Smooth muscle cell (in vitro differentiated cells): ENCODE data around the gene KIF27. TPM values are rescaled to one million over a fixed set of nuclear protein-coding genes. Genes with fewer than 3 reads are reported as not detected.
"Not testable (repeated sequence)": the region's sequence is repeated elsewhere in the genome, so short reads cannot be mapped to it uniquely, and the experiment has no call there.

Experiments
- DNase-seq: peaks from one replicate; lab custom pipeline; 2025; ENCODE audit not compliant: unreplicated experiment; lab: John Stamatoyannopoulos, UW
- H2AFZ ChIP-seq: fragments of 200-600 bp; sonication (generic); 2 replicates; pipeline ENCODE4 v1.6.0; 2016; ENCODE audit warnings: antibody characterized with exemption, low read depth, mild to moderate bottlenecking
- H3F3A ChIP-seq: fragments of 200-600 bp; sonication (generic); 2 replicates; pipeline ENCODE4 v1.6.0; 2017; ENCODE audit warnings: antibody characterized with exemption, low read depth
- H3K27ac ChIP-seq: fragments of 200-600 bp; sonication (generic); 2 replicates; pipeline ENCODE4 v1.5.1; 2016; ENCODE audit warnings: low read depth, mild to moderate bottlenecking
- H3K27me3 ChIP-seq: fragments of 200-600 bp; sonication (generic); 2 replicates; pipeline ENCODE4 v1.6.1; 2016; ENCODE audit warnings: low read depth, mild to moderate bottlenecking
- H3K36me3 ChIP-seq: fragments of 200-600 bp; sonication (generic); 2 replicates; pipeline ENCODE4 v1.5.1; 2016; ENCODE audit warnings: low read depth
- H3K4me1 ChIP-seq: fragments of 200-600 bp; sonication (generic); 2 replicates; pipeline ENCODE4 v1.5.1; 2016; ENCODE audit warnings: low read depth
- H3K4me2 ChIP-seq: fragments of 200-600 bp; sonication (generic); 2 replicates; pipeline ENCODE4 v1.6.0; 2016; ENCODE audit warnings: mild to moderate bottlenecking
- H3K4me3 ChIP-seq: fragments of 200-600 bp; sonication (generic); 2 replicates; pipeline ENCODE4 v1.5.1; 2016; ENCODE audit warnings: mild to moderate bottlenecking
- H3K79me2 ChIP-seq: fragments of 200-600 bp; sonication (generic); 2 replicates; pipeline ENCODE4 v1.6.0; 2016; ENCODE audit warnings: low read depth, mild to moderate bottlenecking
- H3K9ac ChIP-seq: fragments of 200-600 bp; sonication (generic); 2 replicates; pipeline ENCODE4 v1.6.0; 2016; ENCODE audit warnings: low read depth
- H3K9me3 ChIP-seq: fragments of 200-600 bp; sonication (generic); replicated peaks from 2 replicates; pipeline ENCODE4 v1.5.1; 2016; ENCODE audit warnings: low read depth
- H4K20me1 ChIP-seq: fragments of 200-600 bp; sonication (generic); 2 replicates; pipeline ENCODE4 v1.6.0; 2016; ENCODE audit warnings: low read depth
- WGBS: methylation state at CpG from one replicate; pipeline ENCODE4 v1.1.7; 2016; ENCODE audit warnings: low lambda C conversion rate; 5-methylcytosine and 5-hydroxymethylcytosine counted together
- microRNA-seq: library from miRNA; unstranded; fragments of <30 nt; microRNA quantifications from one replicate; pipeline ENCODE4, GENCODE V29; 2016; ENCODE audit warnings: borderline number of aligned reads
- polyA plus RNA-seq: library from polyadenylated mRNA; unstranded; fragments of >200 nt; fragmentation: Nextera tagmentation; extraction: Ambion mirVana; gene quantifications from 2 replicates; pipeline ENCODE4 v1.2.1, GENCODE V29; 2016
- total RNA-seq: library from RNA; depleted of rRNA; stranded (reverse); fragments of >200 nt; gene quantifications from 2 replicates; pipeline ENCODE4 v1.2.3, GENCODE V29; 2014
- TF ChIP-seq, protein P1 (sequence below): fragments of 200-600 bp; sonication (generic); IDR thresholded peaks from 2 replicates; pipeline ENCODE4 v1.5.1; 2017; ENCODE audit warnings: borderline replicate concordance, mild to moderate bottlenecking, antibody characterized with exemption; ENCODE audit not compliant: insufficient read depth, poor library complexity, severe bottlenecking

The KIF27 gene
- total and polyA plus RNA-seq, 2 experiments from 2014 or later, result 1.9 to 11.0 TPM

GRCh38 chr9:83803941-83804340, 117.3 kb downstream of the KIF27 start:
- H3K27ac ChIP-seq, H3K36me3 ChIP-seq, H3K4me2 ChIP-seq, H3K9ac ChIP-seq, H2AFZ ChIP-seq, H4K20me1 ChIP-seq, DNase-seq, H3K4me1 ChIP-seq, H3F3A ChIP-seq, H3K79me2 ChIP-seq, H3K4me3 ChIP-seq, H3K27me3 ChIP-seq, H3K9me3 ChIP-seq: not testable (repeated sequence)
- 97% methylated on average over 11 of the region's 33 CpGs for WGBS

GRCh38 chr9:83800236-83801033, 120.8 kb downstream of the KIF27 start:
- Histone ChIP-seq H3K27ac (no peak overlapping the region), H3K4me3 (no peak overlapping the region), H3K9me3 (no peaks in the 10 kb centered on the region), H3K27me3 (no peaks in the 10 kb centered on the region), H2AFZ (no peak overlapping the region), H3F3A (no peaks in the 10 kb centered on the region), H4K20me1 (no peaks in the 10 kb centered on the region), H3K9ac (no peak overlapping the region), H3K4me2 (no peak overlapping the region), H3K4me1 (no peaks in the 10 kb centered on the region), H3K36me3 (no peaks in the 10 kb centered on the region), H3K79me2 (no peaks in the 10 kb centered on the region)
- TF ChIP-seq, protein P1, sequence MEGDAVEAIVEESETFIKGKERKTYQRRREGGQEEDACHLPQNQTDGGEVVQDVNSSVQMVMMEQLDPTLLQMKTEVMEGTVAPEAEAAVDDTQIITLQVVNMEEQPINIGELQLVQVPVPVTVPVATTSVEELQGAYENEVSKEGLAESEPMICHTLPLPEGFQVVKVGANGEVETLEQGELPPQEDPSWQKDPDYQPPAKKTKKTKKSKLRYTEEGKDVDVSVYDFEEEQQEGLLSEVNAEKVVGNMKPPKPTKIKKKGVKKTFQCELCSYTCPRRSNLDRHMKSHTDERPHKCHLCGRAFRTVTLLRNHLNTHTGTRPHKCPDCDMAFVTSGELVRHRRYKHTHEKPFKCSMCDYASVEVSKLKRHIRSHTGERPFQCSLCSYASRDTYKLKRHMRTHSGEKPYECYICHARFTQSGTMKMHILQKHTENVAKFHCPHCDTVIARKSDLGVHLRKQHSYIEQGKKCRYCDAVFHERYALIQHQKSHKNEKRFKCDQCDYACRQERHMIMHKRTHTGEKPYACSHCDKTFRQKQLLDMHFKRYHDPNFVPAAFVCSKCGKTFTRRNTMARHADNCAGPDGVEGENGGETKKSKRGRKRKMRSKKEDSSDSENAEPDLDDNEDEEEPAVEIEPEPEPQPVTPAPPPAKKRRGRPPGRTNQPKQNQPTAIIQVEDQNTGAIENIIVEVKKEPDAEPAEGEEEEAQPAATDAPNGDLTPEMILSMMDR, result no peak
- no peak for DNase-seq
- 91% methylated on average over 13 of the region's 13 CpGs for WGBS

DNA sequence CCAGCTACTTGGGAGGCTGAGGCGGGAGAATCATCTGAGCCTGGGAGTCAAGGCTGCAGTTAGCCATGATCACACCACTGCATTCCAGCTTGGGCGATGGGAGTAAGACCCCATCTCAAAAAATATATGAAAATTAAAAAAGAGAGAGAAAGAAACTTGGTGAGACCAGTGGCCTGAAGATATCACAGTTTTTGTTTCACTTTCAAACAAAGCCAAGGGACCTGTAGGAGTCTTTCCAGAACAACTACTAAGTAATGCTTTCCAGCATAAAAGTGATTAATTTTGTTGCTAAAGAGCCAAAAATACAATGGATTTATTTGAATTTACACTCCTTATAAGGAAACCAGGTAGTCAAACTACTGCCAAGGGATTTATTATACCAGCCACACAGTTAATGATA, 127.2 kb downstream of the KIF27 start:
- Histone ChIP-seq H3K27me3 (no peaks in the 10 kb centered on the region), H3K4me3 (no peak overlapping the region), H2AFZ (no peak overlapping the region), H3K9ac (no peak overlapping the region), H3K4me2 (no peak overlapping the region), H3F3A (no peaks in the 10 kb centered on the region), H3K9me3 (no peaks in the 10 kb centered on the region), H3K79me2 (no peaks in the 10 kb centered on the region), H3K27ac (no peak overlapping the region), H3K4me1 (no peaks in the 10 kb centered on the region), H3K36me3 (no peaks in the 10 kb centered on the region), H4K20me1 (no peaks in the 10 kb centered on the region)
- TF ChIP-seq, protein P1, result no peak
- 94% methylated on average over 2 of the region's 2 CpGs for WGBS
- no peak for DNase-seq

DNA sequence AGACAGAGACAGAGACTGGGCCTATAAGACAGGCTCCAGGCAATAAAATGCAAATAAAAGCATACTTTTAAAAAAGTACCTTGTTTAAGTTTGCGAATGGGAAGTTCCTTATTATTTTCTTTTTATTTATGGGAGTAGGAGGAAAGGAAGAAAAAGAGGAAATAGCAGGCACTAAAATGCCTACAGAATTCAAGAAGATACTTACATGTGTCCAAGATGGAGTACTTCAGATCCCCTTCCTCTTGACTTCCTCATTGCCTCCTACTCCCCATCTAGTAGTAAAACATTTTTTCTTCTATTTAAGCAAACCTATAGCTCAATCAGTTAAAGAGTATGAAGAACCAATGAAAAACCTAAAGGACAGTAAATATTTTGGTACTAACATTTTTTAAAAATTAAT, 128.5 kb downstream of the KIF27 start:
- no peak overlapping the region for H3K27ac ChIP-seq
- no peaks in the 10 kb centered on the region for H3K4me1 ChIP-seq
- no peaks in the 10 kb centered on the region for H3F3A ChIP-seq
- H3K4me2 ChIP-seq, result no peak overlapping the region
- no peak overlapping the region for H2AFZ ChIP-seq
- no peaks in the 10 kb centered on the region for H3K27me3 ChIP-seq
- H3K36me3 ChIP-seq, result no peaks in the 10 kb centered on the region
- WGBS, result 94% methylated on average over 1 of the region's 1 CpG
- H3K79me2 ChIP-seq, result no peaks in the 10 kb centered on the region
- H3K4me3 ChIP-seq, result no peak overlapping the region
- H4K20me1 ChIP-seq, result no peaks in the 10 kb centered on the region
- no peak overlapping the region for H3K9ac ChIP-seq
- DNase-seq, result no peak
- TF ChIP-seq, protein P1, result no peak
- no peaks in the 10 kb centered on the region for H3K9me3 ChIP-seq

Small RNAs within 50 kb of the gene (microRNA-seq; reads per million reads assigned to microRNA genes)
- 48.5 reads per million, percentile 44 among the genes with 10 or more reads in this experiment for gene MIR7-1

Other genes with a start within 250 kb of the KIF27 start
- 106 and 116 TPM in 2 replicates for gene UBQLN1, start 213.5 kb downstream of the KIF27 start, total RNA-seq
- 36.2 and 41.8 TPM in 2 replicates for gene UBQLN1, start 213.5 kb downstream of the KIF27 start, polyA plus RNA-seq
- not detected in 2 replicates for gene GKAP1, start 103.7 kb downstream of the KIF27 start, total RNA-seq
- gene GKAP1, start 103.7 kb downstream of the KIF27 start, polyA plus RNA-seq, result 0.30 TPM in 1 of 2 replicates, not detected in the other
- 532 and 584 TPM in 2 replicates for gene HNRNPK, start 58.8 kb upstream of the KIF27 start, total RNA-seq
- gene HNRNPK, start 58.8 kb upstream of the KIF27 start, polyA plus RNA-seq, result 468 and 469 TPM in 2 replicates
- 8.3 and 11.1 TPM in 2 replicates for gene RMI1, start 59.4 kb upstream of the KIF27 start, total RNA-seq
- 3.2 and 3.6 TPM in 2 replicates for gene RMI1, start 59.4 kb upstream of the KIF27 start, polyA plus RNA-seq